ENCODE results near the gene STAT4.

The STAT4 gene

DNA sequence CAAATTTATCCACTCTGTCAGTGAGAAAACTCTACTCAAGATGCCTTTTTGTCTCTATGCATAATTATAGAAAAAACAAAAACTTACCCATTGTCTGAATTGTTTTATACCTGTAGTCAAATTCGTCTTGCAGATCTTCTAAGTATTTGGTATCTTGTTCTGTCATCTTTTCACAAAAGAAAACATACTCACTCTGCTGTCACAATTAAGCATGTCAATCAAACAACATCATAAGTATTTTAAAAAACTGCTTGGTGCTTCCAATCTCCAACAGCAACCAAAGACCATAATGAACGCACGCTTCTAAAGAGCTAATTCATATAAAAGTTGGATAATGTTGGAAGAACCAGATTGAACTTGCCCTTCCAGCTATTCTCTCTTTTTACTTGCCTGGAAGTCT is 81.2 kb downstream of the STAT4 start:
- CTCF ChIA-PET, result no interaction called here
- no peak overlapping the region for H3K27ac ChIP-seq
- TF ChIP-seq CTCF (conservative IDR thresholded peaks at IDR 0.05; ENCODE audit: low read depth), result no peak
- POLR2A ChIA-PET (ENCODE audit: low non-redundant PET), result no interaction called here
- no peak for DNase-seq (ENCODE audit: low spot score)

DNA sequence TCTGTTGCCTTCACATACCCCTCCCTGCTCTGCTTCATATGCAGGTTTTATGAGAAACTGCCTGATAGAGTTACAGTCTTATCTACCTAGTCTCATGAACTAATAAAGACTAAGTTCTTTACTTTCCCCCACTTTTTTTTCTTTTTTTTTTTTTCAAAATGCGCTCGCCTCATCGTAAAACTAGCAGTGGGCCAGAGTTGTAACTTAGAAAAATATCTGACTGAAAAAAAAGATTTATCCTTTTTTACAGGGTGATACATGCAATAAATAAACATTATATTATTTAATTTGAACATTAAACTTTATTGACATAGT is 83.9 kb downstream of the STAT4 start:
- H3K27ac ChIP-seq, result no peak overlapping the region
- no peak for DNase-seq (ENCODE audit: low spot score)
- ChIA-PET POLR2A (ENCODE audit: low non-redundant PET) (no interaction called here), CTCF (no interaction called here)
- no peak for TF ChIP-seq CTCF (conservative IDR thresholded peaks at IDR 0.05; ENCODE audit: low read depth)

GRCh38 chr2:191066197-191066918 is 84.4 kb downstream of the STAT4 start:
- no peak for DNase-seq (ENCODE audit: low spot score)
- no peak for TF ChIP-seq CTCF (conservative IDR thresholded peaks at IDR 0.05; ENCODE audit: low read depth)
- ChIA-PET POLR2A (ENCODE audit: low non-redundant PET) (no interaction called here), CTCF (no interaction called here)
- H3K27ac ChIP-seq, result no peak overlapping the region

- DNase-seq (ENCODE audit: low spot score), result no peak
- no peak for TF ChIP-seq CTCF (conservative IDR thresholded peaks at IDR 0.05; ENCODE audit: low read depth)
- POLR2A ChIA-PET (ENCODE audit: low non-redundant PET), result no interaction called here
- no peak overlapping the region for H3K27ac ChIP-seq
- CTCF ChIA-PET, result interaction anchor here (0.6 kb wide), 1 partner anchor 15 kb away, joined by 3 read pairs; no protein-coding TSS in a partner anchor
These were observed 85.0 kb downstream of the STAT4 start for GRCh38 chr2:191065785-191066184.

GRCh38 chr2:191064590-191064989 is 86.2 kb downstream of the STAT4 start:
- no peak for DNase-seq (ENCODE audit: low spot score)
- no peak overlapping the region for H3K27ac ChIP-seq
- POLR2A ChIA-PET (ENCODE audit: low non-redundant PET), result no interaction called here
- no peak for TF ChIP-seq CTCF (conservative IDR thresholded peaks at IDR 0.05; ENCODE audit: low read depth)
- CTCF ChIA-PET, result interaction anchor here (0.6 to 1.7 kb wide), 3 partner anchors 12 to 212 kb away, joined by 3 to 6 read pairs (median 3); no protein-coding TSS in a partner anchor

GRCh38 chr2:191063584-191063983 is 87.2 kb downstream of the STAT4 start:
- no peak overlapping the region for H3K27ac ChIP-seq
- no peak for TF ChIP-seq CTCF (conservative IDR thresholded peaks at IDR 0.05; ENCODE audit: low read depth)
- POLR2A ChIA-PET (ENCODE audit: low non-redundant PET), result no interaction called here
- CTCF ChIA-PET, result interaction anchor here (0.6 to 1.7 kb wide), 2 partner anchors 11 to 73 kb away, joined by 3 to 6 read pairs; no protein-coding TSS in a partner anchor
- no peak for DNase-seq (ENCODE audit: low spot score)
